HT-29 (cell line): ENCODE measurements around the gene ANAPC15. TPM values are rescaled to one million over a fixed set of nuclear protein-coding genes. Genes with fewer than 3 reads are reported as not detected.
A peak's percentile ranks its signal among the peaks of the same experiment; 100 is the strongest.

ENCODE experiments used
- DNase-seq: peaks from one replicate; pipeline ENCODE4 v3.0.0-alpha.2; 2015; ENCODE audit warnings: low spot score
- total RNA-seq: library from RNA; depleted of rRNA; stranded (reverse); fragments of >200 nt; shearing (Covaris generic); gene quantifications from 2 replicates; pipeline ENCODE4 v1.2.3, GENCODE V29; 2014

Gene ANAPC15
- total RNA-seq, 1 experiment from 2014 or later: 85.9 TPM

DNA sequence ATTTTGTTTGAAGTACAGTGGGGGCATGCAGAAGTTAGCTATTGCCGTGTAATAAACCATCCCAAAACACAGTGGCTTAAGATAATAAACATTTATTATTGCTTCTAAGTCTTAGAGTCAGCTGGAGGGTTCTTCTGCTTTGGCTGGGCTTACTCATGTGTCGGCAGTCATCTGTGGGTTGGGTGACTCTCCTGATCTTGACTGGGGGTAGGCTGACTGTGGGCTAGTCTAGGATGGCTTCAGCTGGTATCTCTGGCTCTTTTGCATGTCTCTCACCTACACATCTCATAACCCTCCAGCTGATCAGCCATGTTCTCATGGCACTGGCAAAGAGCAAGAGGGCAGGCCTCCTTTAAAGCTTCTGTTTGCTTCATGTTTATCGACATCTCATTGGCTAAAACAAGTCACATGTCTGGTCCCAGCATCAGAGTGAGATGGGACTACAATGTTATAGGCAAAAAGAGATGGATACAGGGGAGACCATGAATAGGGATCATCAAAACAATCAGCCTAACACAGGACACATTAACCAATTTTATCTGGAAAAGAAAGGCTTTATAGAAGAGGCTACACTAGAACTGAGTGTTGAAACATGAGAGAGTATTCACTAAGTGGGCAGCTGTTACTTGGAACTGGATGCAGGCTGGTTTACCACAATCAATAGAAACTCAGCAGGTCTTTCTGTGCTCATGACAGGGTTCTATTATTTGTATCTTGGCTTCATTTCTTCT lies 26.7 kb downstream of the ANAPC15 start:
- DNase-seq: no peak

- DNase-seq: no peak
Observed at GRCh38 chr11:72084965-72085364, 27.5 kb downstream of the ANAPC15 start.

- DNase-seq: no peak
Observed at GRCh38 chr11:72084076-72084475, 28.4 kb downstream of the ANAPC15 start.

- DNase-seq: no peak
Observed at GRCh38 chr11:72083414-72083813, 29.1 kb downstream of the ANAPC15 start.

GRCh38 chr11:72081821-72082453 lies 30.6 kb downstream of the ANAPC15 start:
- DNase-seq: no peak

DNA sequence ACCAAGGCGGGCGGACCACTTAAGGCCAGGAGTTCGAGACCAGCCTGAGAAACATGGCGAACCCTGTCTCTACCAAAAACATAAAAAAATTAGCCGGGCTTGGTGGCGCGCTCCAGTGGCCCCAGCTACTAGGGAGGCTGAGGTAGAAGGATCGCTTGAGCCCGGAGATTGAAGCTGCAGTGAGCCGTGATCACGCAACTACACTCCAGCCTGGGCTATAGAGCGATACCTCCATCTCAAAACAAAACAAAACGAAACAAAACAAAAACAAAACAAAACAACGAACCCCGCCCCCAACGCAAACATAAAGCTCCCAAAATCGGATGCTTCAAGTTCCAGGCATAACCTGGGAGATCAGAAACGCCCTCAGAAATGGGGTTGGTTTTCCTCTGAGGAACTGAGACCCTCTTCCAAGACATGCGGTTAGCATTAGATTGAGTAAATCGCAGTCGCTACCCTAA lies 31.3 kb downstream of the ANAPC15 start:
- DNase-seq: no peak

DNA sequence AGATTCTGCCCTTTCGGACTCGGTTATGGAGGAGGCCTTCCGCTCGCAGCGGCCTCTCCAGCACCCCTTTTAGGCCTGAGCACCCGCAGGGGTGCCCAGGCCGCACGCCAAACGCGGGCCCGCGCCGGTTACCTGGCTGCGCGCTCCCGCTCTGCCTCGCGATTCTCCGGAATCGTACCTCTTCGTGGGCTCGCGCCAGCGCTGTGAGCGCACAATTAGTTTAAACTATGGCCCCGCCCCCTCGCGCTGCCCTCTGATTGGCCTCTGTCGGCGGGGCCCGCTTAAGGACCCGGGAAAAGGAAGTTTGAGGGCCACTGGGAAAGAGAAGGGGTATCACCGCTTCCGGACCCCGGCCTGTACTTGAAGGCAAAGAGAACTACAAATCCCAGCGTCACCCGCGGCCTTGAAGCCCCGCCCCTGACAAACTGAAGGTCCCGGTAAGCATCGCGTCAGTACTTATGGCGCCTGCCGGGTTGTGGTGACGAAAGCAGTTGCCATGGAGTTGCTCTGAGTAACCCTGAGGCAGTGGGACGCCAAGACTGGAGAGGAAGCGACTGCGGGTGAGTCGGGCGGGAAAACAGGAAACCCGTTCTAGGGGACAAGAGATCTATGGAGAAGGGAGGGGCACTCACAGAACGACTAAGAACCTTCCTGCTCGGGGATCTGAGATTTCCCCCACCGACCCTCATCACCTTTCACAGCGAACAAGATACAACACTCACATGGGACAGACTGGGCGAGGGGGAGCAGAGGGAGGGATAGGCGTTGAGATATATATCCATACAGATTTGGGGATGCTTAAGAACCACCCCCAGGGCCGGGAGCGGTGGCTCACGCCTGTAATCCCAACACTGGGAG lies 31.9 kb downstream of the ANAPC15 start, which contains the start of the genes LRRC51 and NUMA1:
LRRC51 (plus strand) TSS at position 525 of the 858 bp plus-strand sequence. CDS start 8,234 bp downstream, outside the sequence.
NUMA1 (minus strand) TSS at position 217 of the 858 bp plus-strand sequence. CDS start 44,599 bp downstream, outside the sequence.
- peak; percentile 100 for DNase-seq

DNA sequence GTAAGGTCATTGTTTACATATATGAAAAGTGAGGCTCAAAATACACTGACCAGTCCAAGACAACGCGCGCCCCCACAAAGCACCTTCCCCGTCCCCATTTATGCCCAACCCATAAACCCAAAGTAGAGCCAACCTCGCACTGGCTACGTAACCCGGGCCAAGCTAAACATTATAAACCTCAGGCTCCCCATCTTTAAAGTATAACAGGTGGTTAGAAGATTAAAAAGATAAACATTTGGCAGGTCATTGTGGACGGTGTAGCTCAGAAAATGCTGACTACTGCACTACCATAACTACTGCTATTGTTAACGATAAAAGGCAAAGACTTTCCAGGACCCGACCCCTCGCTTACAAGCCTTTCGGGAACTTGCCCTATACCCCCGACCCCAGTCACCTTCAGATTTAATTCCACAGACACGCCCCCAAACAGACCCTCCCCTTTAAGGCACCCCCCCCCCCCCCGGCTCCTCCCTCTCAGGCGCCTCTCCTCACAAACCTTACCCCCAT lies 32.6 kb downstream of the ANAPC15 start:
- DNase-seq: peak; percentile 62

DNA sequence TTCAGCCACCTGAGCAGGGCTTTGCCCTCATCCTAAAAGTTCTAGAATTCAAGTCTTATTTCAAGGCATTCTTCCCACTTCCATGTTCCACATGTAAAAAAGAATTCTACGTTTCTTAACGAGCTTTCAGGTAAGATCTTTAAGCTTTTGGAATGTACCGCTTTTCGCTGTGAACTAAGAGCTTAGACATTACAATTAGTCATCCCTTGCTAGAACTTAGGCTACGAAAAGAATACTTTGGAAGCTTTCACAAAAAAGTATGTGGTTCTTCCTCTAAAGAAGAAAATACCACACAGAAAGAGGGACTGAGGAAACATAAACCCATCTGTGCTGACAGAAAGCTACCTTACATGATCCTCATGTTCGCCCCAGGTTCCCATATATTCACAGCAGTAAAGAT lies 34.0 kb downstream of the ANAPC15 start:
- peak; percentile 15 for DNase-seq

DNA sequence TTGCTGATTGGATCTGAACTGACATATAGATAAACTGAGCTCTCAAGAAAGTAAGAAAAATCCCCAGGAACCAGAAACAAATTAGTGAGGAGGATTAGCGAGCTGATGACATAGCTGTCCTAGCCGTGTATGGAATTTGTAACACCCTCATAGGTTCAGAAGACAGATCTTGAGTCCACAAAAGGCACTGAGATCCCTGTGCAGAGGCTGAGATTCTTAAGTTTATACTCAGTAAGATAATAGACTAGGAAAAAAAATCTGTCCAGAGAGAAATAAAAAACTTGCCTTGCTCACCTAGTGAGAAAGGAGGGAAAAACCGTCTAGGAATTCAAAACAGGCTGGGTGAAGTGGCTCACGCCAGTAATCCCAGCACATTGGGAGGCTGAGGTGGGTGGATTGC lies 36.7 kb downstream of the ANAPC15 start:
- no peak for DNase-seq

- DNase-seq: peak; percentile 24
Observed at GRCh38 chr11:72075109-72075508, 37.4 kb downstream of the ANAPC15 start.

GRCh38 chr11:72072348-72072747 lies 40.1 kb downstream of the ANAPC15 start:
- DNase-seq: peak; percentile 69

DNA sequence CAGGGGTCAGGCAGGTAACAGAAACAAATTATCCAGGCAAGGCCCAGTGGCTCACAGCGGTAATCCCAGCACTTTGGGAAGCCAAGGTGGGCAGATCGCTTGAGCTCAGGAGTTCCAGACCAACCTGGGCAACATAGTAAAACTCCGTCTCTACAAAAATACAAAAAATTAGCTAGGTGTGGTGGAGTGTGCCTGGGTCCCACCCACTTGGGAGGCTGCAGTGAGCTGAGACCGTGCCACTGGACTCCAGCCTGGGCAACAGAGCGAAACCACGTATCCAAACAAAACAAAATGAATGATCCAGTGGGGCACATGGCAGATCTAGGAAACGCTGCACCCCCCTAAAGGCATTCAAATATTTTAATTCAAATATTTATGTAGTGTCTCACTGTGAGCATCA lies 42.0 kb downstream of the ANAPC15 start:
- no peak for DNase-seq

- DNase-seq: peak; percentile 68
Observed at GRCh38 chr11:72069787-72070251, 42.7 kb downstream of the ANAPC15 start.

DNA sequence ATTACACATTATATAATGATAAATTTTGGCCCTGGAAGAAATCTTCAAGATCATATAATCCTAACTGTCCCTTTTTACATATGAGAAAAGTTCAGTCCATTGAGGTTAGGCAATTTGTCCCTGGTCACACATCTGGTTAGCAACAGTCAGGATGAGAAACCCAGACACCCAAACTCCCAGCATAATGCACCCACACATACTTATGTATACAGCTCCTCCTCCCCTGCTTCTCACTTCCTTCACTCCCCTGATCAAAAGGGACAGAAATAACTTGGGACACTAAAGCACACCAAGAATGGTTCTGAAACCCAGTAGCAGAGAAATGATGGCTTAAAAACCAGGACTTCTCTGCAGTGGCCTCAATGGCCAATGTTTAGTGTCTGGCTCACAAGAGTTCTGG lies 43.3 kb downstream of the ANAPC15 start:
- DNase-seq: no peak

GRCh38 chr11:72067676-72068075 lies 44.8 kb downstream of the ANAPC15 start:
- DNase-seq: no peak

DNA sequence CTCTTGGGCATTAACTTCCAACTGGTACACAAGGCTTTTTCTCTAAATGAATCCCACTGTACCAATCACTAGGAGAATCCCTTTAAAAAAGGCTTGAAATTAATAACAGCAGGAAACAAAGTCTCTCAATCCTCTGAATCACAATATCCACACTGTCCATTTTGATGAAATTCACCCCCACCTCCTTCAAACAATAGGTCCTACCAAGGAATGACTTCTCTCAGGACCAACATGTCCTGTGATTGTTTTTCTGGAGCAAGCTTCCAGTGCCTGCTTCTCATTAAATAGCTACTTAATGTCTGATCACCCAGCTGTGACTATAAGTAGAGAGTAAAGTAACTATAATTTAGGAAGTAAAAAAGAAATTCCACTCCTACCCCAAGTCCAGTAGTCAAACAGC lies 45.2 kb downstream of the ANAPC15 start:
- DNase-seq: no peak

GRCh38 chr11:72066855-72067254 lies 45.6 kb downstream of the ANAPC15 start:
- no peak for DNase-seq

DNA sequence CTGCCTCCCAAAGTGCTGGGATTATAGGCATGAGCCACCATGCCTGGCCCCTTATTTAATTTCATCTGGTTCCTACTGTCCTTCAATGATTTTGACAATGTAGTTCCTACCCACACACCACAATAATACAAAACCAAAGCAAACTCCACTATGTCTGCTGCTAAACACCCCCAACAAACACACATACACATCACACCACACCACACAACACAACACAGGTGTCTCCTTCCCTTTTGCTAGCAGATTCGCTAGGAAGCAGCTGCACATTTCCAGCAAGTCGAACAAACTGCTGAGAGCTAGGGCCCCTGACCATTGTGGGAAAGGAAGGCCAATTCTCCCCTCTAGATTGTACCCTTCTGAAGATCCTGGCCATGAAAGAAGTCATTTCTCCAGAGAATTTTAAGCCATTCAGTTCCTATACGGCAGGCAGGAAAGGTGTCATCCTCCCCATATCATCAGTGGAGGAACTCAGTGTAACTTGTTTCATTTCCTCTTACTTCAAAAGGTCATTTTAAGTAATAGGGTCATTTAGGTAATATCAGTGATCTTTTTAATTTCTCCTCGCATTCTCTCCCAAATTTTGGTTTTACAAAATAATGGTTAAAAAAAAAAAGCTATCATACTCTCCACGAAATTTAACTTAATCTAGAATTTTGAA lies 50.6 kb downstream of the ANAPC15 start:
- DNase-seq: no peak
